Left lung (tissue), 10 donors: ENCODE measurements around the gene FAT1. TPM values are rescaled to one million over a fixed set of nuclear protein-coding genes. Genes with fewer than 3 reads are reported as not detected.

Experiments used
- ATAC-seq: fragments of 200-7000 bp; cut with Tn5 transposase; one replicate; pipeline ENCODE4 v1.9.1; 2020; ENCODE audit warnings: moderate library complexity
- DNase-seq, 4 donors: peaks; one replicate each; pipeline ENCODE4 v3.0.0-alpha.2; 2013 to 2020
- H3K27ac ChIP-seq, 2 donors: fragments of 200-600 bp; sonication (generic) in 1 of 2; one replicate each; pipeline versions ENCODE4 v1.5.0 to v1.8.0; 2020 to 2021
- H3K27me3 ChIP-seq, 2 donors: fragments of 200-600 bp; sonication (generic) in 1 of 2; one replicate each; pipeline versions ENCODE4 v1.5.0 to v1.8.0; 2020 to 2021
- H3K36me3 ChIP-seq, 2 donors: fragments of 200-600 bp; sonication (generic) in 1 of 2; one replicate each; pipeline versions ENCODE4 v1.5.0 to v1.8.0; 2020 to 2021
- H3K4me1 ChIP-seq, 2 donors: fragments of 200-600 bp; one replicate each; pipeline ENCODE4 v1.8.0; 2021
- H3K4me3 ChIP-seq, 2 donors: fragments of 200-600 bp; sonication (generic) in 1 of 2; one replicate each; pipeline versions ENCODE4 v1.5.0 to v1.8.0; 2020 to 2021; ENCODE audit warnings: mild to moderate bottlenecking in 1 of 2
- H3K9me3 ChIP-seq, 2 donors: fragments of 200-600 bp; sonication (generic) in 1 of 2; one replicate each; pipeline versions ENCODE4 v1.5.0 to v1.8.0; 2020 to 2021
- intact Hi-C, 2 donors: fragments of 100-400 bp; cut with DNase I; formaldehyde crosslinking; loops; one replicate each; pipeline versions ENCODE4 v1.11.2 to v1.14.2; 2022
- polyA plus RNA-seq, 6 donors: library from polyadenylated mRNA; unstranded; fragments of 120-200 nt; gene quantifications; one replicate each; pipeline ENCODE4 v1.2.1, GENCODE V29; 2013; ENCODE audit not compliant: insufficient read length in 6 of 6
- total RNA-seq, 2 donors: library from RNA; stranded (reverse); fragmentation: NEBNext Ultra II Directional; extraction: Animal tissue kit (Norgen Biotek cat#: 25700); gene quantifications; one replicate each; pipeline ENCODE4 v1.2.1, GENCODE V29; 2021
- TF ChIP-seq, protein P1 (sequence below), 2 donors: fragments of 200-600 bp; sonication (generic) in 1 of 2; IDR thresholded peaks; one replicate each; pipeline versions ENCODE4 v1.5.0 to v1.8.0; 2021; ENCODE audit warnings: antibody characterized with exemption in 2 of 2
- donor health status: DM: no; HTN: yes; CAD: no.
- donor health status: DM: no; HTN: no; CAD: no.

Gene FAT1
- total and polyA plus RNA-seq, 8 donors: 70.3 to 278 (median 232) TPM

GRCh38 chr4:186684220-186684619, 39.4 kb downstream of the FAT1 start:
- no peak overlapping the region for H3K4me3 ChIP-seq
- no peaks in the 10 kb centered on the region for H3K9me3 ChIP-seq
- TF ChIP-seq, protein P1, sequence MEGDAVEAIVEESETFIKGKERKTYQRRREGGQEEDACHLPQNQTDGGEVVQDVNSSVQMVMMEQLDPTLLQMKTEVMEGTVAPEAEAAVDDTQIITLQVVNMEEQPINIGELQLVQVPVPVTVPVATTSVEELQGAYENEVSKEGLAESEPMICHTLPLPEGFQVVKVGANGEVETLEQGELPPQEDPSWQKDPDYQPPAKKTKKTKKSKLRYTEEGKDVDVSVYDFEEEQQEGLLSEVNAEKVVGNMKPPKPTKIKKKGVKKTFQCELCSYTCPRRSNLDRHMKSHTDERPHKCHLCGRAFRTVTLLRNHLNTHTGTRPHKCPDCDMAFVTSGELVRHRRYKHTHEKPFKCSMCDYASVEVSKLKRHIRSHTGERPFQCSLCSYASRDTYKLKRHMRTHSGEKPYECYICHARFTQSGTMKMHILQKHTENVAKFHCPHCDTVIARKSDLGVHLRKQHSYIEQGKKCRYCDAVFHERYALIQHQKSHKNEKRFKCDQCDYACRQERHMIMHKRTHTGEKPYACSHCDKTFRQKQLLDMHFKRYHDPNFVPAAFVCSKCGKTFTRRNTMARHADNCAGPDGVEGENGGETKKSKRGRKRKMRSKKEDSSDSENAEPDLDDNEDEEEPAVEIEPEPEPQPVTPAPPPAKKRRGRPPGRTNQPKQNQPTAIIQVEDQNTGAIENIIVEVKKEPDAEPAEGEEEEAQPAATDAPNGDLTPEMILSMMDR (IDR thresholded peaks at IDR 0.05): no peak
- DNase-seq (no peak), ATAC-seq (no peak)
- no peaks in the 10 kb centered on the region for H3K36me3 ChIP-seq
- H3K4me1 ChIP-seq: peaks cover 0 to 4% of the 10 kb centered on the region in 2 donors
- H3K27ac ChIP-seq: no peak overlapping the region
- intact Hi-C loops: no loop called here
- H3K27me3 ChIP-seq: no peaks in the 10 kb centered on the region

GRCh38 chr4:186680641-186681040, 43.0 kb downstream of the FAT1 start:
- no peak for ATAC-seq
- intact Hi-C loops: no loop called here
- Histone ChIP-seq H3K27me3 (no peaks in the 10 kb centered on the region), H3K27ac (no peak overlapping the region), H3K9me3 (no peaks in the 10 kb centered on the region), H3K36me3 (no peaks in the 10 kb centered on the region), H3K4me1 (peaks cover 4 to 8% of the 10 kb centered on the region in 2 donors), H3K4me3 (no peak overlapping the region)
- DNase-seq: no peak
- TF ChIP-seq, protein P1 (IDR thresholded peaks at IDR 0.05): no peak

GRCh38 chr4:186676531-186677161, 47.0 kb downstream of the FAT1 start:
- Histone ChIP-seq H3K4me1 (peaks cover 0 to 8% of the 10 kb centered on the region in 2 donors), H3K36me3 (no peaks in the 10 kb centered on the region), H3K27me3 (no peaks in the 10 kb centered on the region), H3K9me3 (no peaks in the 10 kb centered on the region), H3K4me3 (no peak overlapping the region), H3K27ac (peak overlapping the region in 1 of 2 donors; percentile 41)
- intact Hi-C loops: no loop called here
- TF ChIP-seq, protein P1 (IDR thresholded peaks at IDR 0.05): no peak
- peak; percentile 96 for ATAC-seq
- DNase-seq: no peak

- TF ChIP-seq, protein P1 (IDR thresholded peaks at IDR 0.05): no peak
- intact Hi-C loops: no loop called here
- Histone ChIP-seq H3K36me3 (no peaks in the 10 kb centered on the region), H3K4me1 (peaks cover 0 to 10% of the 10 kb centered on the region in 2 donors), H3K4me3 (no peak overlapping the region), H3K27me3 (no peaks in the 10 kb centered on the region), H3K9me3 (no peaks in the 10 kb centered on the region), H3K27ac (no peak overlapping the region)
- DNase-seq (no peak), ATAC-seq (peak; percentile 18)
These were observed 53.9 kb downstream of the FAT1 start for GRCh38 chr4:186669735-186670134.

- no peaks in the 10 kb centered on the region for H3K9me3 ChIP-seq
- no peaks in the 10 kb centered on the region for H3K36me3 ChIP-seq
- H3K27me3 ChIP-seq: no peaks in the 10 kb centered on the region
- no peak overlapping the region for H3K4me3 ChIP-seq
- peak; percentile 77 for ATAC-seq
- H3K4me1 ChIP-seq: peaks cover 0 to 10% of the 10 kb centered on the region in 2 donors
- TF ChIP-seq, protein P1 (IDR thresholded peaks at IDR 0.05): peak in 1 of 2 donors; percentile 25
- H3K27ac ChIP-seq: no peak overlapping the region
- peak in 3 of 4 donors; percentile 39 to 64 (median 54) for DNase-seq
- intact Hi-C loops: no loop called here
These were observed 54.4 kb downstream of the FAT1 start for GRCh38 chr4:186669159-186669731.
